Stimulated activated CD4-positive, alpha-beta T cell treated with anti-CD3 and anti-CD28 coated beads, Interleukin-1b, Interleukin-23, amount 100 ng/mL, for 1 hour (primary cell): ENCODE measurements around the gene TIAM2.
"Not testable (repeated sequence)": the region's sequence is repeated elsewhere in the genome, so short reads cannot be mapped to it uniquely, and the experiment has no call there.

ENCODE experiments used
- DNase-seq, 2 donors: peaks; one replicate each; pipeline ENCODE4 v3.0.0-alpha.2; 2020; ENCODE audit warnings: low read depth in 2 of 2

TIAM2 gene

DNA sequence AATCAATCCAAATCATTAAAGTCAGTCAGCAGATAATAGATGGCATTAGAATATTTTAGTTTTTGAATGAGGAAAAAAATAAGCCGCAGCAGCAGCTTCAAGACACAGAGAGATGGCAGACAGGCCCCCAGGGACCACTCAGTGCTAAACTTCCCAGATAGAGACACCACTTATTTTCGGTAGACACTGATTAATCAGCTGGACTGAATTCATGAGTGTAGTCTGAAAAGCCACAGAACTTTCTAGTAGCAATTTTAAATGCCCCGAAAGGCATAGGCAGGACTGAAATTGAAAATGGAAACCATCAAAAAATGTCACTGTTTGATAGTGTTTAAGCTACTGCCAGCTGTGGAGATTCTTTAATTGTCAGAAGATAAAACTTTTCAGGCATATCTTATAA, 265.6 kb downstream of the TIAM2 start:
- DNase-seq = no peak

DNA sequence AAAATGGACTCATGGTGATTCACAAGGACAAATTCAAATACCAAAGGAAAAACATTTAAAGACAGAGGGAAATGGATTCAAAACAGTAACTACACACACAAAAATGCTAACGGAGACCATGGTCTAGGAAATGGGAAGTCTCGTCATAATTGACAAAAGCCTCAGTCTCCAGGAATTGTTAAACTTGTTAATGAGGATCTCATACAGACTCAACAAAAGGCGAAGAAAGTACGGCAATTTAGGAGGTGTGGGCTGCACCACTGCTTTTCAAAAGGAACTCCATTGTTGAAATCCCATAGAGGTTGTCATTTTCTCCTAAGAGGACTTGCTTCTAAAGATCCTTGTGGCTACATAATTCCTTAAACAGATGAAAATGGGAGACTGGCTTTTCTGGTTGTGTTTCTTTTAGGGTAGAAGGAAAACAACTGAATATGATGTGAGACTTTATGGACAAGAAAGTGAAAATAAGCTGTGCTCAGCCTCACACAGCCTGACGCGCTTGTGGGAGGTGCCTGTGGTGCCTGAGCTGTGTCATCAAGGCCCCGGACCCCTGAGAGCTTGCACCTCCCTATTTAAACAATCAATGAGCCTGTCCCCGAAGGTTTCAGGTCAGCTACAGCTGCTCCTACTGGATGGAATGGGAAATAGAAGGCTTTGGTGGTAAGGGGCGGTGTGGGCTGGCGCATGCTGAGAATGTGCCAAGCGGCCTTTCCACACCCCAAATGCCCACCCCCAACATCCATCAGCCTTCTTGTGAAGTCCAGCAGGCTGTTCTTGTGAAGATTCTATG, 266.2 kb downstream of the TIAM2 start:
- DNase-seq = no peak

DNA sequence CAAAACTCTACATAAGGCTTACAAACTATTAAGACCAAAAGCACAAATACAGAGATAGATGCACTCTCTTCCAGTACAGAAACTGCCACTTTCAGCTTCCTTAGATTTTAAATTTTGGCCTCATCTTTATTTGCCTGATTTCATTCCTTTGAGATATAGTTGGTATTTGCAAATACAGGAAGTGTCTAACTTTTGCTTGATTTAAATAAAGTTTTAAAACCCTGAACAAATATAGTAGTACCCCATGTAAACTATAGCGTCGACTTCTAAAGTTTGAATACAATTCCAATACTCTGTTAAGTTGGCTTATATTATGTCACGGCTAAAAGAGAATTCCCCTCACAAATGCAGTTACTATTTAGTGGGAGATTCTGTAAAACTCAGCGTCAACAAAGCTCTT, 267.5 kb downstream of the TIAM2 start:
- no peak for DNase-seq

DNA sequence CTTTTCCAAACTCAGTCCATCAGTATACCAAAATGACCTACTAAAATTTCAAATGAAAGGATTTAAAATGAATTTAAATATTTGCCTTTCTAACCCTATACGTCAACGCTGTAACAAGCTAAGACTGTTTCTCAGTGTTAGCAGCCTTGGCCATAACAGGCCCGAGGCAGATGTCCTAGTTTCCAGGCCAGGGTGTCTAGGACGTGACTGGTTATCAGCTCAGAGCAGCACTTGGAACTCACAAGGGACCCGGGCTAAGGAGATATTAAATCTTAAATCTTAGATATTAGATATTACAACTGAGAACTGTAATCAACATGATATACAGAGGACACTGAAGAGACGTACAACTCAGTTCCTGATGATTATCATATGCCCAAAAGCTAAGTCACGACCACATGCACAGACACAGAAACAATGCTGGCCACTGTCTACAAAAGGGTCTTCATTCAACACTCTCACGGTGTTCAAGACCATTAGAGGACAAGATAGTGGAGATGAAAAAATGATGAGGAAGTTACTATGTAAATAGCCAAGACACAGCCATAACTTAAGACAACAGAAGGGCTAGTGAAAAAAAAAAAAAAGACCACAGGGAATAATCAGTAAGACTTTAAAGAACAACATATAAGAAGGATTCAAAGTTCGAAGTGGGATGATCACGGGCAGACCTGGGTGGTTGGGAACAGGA, 268.4 kb downstream of the TIAM2 start, which contains the start of gene CLDN20:
Gene CLDN20, plus strand, starts transcription at position 641 of the 691 bp plus-strand sequence. CDS start 11,707 bp downstream, outside the sequence.
- DNase-seq = no peak

DNA sequence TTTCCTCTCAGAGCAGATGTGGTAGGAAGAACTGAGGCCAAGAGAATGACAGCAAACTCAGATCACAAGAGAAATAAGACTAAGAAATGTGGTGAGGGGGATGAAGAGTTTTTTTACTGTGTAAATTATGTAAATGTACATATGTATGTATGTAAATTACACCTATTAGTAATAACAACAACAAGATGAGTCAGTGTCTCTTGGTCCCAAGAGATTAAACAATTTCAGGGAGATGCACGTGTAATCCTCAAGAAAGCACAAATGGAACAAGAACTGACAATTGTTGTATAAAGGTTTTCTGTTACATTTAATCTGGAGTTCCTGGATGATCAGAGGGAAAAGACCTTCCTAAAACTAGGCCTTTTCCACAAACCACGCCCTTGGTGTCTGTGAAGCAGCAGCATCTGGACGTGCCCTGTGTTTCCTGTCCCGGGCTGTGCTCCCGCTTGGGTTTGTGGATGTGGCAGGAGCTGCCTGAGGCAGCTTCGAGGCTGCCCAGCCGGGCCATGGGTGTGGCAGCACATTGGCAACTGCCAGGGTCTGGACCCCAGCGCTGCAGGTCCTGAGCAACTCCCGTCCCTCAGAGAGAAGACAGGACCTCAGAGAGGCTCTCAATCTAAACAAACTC, 269.7 kb downstream of the TIAM2 start:
- DNase-seq = no peak

DNA sequence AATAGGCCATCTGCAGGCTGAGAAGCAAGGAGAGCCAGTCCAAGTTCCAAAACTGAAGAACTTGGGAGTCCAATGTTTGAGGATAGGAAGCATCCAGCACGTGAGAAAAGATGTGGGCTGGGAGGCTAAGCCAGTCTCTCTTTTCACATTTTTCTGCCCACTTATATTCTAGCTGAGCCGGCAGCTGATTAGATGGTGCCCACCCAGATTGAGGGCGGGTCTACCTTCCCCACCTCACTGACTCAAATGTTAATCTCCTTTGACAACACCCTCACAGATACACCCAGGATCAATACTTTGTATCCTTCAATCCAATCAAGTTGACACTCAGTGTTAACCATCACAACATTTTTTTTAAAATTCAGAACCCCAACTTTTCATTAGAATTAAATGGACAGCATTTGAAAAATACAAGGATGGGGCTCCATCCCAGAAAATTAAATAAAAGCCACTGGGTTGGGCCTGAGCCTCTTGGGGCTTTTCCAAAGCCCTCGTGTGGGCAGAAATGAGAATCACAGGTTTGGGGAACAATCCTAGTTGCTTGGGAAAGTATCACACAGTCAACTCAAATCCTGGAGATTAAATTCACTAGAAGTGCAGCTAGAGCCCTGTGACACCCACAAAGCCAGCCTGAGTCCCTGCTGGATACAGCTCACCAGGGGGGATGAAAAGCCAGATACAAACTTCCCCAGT, 270.9 kb downstream of the TIAM2 start:
- no peak for DNase-seq

DNA sequence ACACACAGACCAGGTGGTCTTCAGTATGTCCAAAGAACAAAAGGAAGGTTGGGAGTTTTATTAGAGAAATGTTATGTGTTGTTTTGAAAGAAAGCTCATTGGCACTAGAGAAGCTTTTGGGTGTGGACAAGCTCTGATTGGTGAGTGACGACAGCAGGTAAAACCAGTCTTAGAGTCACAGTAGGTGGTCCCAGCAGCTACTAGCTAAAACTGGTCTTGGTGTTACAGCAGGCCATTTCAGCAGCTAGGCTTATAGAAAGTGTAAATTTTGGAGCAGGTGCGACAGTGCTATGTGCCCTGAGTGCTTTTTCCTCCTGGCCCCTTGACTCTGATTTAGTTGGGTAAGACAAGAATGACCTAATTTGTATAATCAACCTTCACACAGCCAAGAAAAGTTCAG, 272.3 kb downstream of the TIAM2 start:
- no peak for DNase-seq

DNA sequence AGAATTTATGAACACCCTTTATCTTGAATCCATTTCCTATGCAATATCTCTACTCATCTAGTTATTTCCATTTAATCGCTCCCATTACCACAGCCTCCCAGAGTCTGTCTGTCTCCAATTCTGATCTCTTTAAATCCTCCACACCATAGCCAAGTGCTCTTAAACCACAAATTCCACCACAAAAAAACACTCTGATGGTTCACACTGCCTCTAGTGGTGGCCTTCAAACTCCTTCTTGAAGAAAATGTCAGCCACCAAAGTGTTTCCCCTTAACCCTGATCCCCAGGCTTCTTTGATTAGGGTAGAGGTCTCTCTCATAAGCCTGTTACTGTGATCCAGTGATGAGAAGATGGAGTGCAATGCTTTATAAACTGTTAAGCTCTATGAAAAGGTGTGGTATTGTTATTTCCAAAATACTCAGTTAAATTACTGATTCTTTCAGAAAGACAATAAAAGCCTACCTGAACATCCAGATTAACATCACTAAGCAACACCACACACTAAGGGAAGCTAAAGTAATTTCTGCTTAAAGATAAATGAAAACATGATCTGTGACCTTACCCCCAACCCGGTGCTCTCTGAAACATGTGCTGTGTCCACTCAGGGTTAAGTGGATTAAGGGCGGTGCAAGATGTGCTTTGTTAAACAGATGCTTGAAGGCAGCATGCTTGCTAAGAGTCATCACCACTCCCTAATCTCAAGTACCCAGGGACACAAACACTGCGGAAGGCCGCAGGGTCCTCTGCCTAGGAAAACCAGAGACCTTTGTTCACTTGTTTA, 273.2 kb downstream of the TIAM2 start:
- DNase-seq = not testable (repeated sequence)

DNA sequence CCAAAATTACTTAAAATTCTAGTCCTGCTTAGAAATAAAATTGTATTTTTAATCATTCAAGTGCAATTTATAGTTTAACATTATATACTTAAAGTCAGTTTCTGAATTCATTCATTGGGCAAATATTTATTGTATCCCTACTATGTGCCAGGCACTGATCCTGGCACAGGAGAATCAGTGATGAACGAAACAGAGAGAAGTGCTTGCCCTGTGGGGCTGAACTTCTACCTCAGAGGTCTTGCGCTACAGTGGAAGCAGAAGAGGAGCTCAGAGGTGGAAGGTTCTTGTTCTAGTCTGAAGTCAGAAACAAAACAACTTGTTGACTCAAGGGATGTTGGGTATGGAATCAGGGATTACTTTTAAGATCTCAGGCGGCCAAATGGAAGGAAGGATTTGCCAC, 274.6 kb downstream of the TIAM2 start:
- no peak for DNase-seq

DNA sequence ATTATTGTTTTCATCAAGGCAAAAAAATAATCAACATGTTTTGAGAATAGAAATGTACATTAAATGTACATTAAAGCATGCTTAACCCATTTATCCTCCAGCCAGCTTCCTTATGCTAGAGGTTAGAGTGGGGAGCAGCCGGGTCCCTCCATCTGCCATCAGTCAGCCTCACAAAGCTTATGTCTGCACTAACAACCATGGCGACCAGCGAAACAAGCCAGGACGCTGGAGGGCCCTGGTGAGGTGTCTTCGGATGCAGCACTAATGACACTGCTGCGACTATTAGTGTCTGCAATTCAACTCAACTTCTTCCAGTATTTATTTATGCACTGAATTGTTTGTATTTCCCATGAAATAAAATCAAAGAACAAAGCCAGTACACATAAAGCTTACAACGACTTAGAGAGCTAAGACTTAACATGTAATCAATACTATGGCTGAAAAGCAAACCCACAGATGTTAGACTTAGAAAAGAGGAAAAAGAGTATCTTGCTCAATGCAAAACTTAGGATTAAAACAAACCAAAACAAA, 275.5 kb downstream of the TIAM2 start:
- no peak for DNase-seq

DNA sequence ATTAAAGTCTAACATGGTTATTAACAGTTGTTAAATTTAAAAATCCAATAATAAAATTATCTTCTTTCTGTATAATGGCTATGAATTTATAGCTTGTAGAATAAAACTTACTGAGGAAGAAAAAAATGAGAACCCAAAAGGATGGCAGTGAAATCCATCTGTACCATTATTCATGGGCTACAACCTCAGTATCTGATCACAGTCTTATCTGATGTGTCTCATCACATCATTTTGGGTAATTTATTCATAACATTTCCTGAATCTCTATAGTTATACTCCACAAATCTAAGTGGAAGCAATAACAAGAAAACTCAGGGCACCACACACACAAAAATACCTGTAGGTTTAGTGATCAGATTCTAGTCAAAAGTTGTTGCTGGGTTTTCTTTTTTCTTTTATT, 276.0 kb downstream of the TIAM2 start:
- DNase-seq = no peak

DNA sequence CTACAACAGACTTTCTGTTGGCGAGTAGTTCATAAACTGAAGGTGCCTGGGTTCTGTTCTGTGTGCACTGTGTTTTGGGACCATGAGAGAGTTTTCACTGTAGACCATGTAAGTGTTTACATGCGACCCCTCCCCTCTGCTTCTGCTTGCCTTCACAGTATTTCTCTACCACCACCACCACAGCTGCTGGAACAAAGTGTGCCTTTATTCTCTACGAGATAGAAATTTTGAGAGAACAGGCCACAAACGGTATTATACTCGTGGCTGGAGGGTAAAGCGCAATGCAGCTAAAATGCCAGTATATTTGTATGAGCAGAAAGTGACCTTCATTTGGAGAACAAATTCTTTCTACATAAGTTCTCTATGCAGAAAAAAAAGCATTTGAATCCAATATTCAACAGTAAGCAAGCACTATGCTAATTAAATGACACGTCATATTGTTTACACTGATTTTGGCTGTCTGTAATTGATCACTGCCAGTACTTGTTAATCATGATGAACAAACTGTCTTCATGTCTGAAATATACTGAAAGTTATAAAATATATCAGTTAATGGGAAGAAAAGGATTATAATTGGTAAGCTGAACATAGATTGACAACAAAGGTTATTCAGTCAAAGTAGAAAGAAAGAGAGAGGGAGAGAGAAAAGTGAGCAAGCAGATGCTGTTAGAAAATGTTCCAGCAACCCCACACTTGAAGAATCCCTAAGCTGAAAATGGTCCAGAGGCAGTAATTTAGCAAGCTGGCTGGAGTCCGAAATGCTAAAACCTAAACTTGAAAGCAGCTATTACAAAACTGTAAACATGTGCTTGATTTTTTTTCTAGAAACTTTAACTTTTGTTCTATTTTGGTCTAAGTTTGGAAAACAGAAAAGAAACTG, 277.5 kb downstream of the TIAM2 start:
- DNase-seq = no peak

DNA sequence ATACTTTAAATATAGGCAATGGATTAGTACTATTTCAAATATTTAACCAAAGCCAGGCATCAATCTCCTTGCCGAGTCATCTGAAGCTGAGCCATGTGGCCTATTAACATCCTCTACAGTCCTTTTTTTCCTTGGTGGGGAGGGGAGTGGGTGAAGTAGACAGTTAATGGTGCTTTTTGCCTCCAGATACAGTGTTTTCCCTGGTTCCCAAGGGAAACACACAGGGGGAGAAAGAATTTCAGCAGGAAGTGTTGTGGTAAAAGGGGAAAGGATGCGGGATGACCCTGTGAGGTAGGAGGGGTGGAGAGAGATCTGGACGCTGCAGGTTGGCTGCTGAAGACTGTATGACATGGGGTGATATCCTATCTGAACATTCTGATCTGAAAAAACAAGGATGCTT, 278.3 kb downstream of the TIAM2 start:
- no peak for DNase-seq

DNA sequence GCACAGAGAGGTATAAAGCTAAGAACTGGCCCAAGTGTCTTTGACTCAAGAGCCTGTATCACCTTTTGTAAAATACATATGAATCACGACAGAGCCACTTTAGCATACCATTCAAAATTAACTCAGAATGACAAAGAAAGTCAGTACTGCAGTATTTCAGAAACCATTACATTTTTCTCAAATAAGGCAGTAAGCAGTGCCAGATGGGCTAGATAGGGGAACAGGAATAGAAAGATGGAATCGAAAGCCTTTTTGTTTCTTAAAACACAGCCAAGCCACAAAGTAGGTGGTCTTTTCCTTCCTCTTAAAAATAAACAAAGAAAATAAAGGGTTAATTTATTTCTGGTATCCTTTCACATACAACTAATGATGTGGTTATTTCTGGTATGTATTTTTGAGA, 279.0 kb downstream of the TIAM2 start:
- no peak for DNase-seq

DNA sequence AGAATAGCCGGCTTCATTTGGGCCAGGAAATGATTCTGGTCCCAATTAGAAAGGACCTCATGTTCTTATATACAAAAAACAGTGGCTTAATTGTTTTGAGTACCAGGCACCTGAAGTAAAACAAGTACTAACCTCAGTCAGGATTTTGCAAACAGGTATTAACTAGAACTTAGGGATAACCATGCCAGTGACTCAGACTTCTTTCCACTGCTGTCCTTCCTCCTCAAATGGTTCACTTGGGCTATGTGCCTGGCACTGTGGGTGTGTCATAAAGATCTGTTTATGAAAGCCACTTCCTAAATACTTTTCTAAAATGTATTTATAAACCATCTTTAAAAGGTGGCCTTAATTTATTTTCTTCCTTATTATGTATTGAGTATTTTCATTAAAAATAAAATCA, 279.4 kb downstream of the TIAM2 start:
- no peak for DNase-seq

DNA sequence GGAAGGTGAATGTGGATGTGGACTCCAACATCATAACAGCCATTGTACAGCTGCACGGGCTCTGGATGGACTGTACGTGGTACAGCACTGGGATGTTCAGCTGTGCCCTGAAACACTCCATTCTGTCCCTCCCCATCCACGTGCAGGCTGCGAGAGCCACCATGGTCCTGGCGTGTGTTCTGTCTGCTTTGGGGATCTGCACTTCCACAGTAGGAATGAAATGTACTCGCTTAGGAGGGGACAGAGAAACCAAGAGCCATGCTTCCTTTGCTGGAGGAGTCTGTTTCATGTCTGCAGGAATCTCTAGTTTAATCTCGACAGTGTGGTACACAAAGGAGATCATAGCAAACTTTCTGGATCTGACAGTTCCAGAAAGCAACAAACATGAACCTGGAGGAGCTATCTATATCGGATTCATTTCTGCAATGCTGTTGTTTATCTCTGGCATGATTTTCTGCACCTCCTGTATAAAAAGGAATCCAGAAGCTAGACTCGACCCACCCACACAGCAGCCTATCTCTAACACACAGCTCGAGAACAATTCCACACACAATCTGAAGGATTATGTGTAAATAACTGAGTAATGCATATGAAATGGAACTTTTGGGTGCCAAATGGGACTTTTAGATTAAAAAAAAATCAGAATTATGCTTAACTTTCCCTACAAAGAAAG, 280.8 kb downstream of the TIAM2 start:
- DNase-seq = no peak

DNA sequence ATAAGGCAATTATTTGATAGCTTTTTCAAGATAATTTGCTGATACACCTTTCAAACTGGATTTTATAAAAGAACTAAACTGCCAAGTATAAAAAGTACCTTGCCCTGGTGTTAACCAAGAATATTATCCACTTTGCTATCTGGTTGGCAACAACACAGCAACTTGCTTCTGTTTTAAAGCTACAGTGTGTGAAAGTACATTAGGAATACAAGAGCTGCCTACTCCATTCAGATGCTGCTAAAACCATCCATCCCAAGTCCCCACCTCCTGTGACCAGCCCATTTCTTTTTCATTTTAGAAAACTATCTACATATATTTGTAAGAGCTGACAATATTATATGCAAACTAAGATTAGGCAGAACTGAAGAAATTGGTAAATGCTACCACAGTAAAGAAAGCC, 281.5 kb downstream of the TIAM2 start:
- no peak for DNase-seq

DNA sequence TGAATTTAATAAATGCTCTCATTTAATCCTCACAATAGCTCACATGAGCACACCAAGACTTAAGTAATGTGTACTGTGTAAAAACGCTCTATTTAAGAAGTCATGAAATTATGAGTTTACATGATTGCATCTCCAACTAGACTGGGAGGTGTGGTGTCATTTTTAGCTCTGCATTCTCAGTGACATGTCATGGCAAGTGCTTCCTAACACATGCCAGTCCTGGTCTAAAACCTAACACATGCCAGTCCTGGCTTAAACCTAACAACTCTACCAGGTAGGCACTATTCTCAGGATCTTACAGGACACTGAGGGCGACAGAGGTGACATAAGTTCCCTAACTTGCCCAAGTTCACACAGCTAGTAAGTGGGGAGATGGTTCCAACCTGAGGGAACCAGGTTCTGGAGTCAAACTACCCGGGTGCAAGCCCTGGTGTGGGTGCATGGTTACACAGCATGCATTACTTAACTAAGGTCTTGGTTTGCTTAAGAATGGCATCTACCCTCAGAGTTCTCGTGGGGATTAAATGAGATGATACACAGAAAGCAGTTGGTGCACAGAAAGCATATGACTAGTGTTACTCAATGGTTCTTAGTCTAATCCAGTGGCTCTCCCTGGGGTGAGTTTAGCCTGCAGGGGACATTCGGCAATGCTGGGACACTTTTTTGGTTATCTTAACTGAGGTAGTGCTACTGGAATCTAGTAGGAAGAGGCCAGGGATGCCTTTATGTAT, 283.4 kb downstream of the TIAM2 start:
- DNase-seq = no peak

DNA sequence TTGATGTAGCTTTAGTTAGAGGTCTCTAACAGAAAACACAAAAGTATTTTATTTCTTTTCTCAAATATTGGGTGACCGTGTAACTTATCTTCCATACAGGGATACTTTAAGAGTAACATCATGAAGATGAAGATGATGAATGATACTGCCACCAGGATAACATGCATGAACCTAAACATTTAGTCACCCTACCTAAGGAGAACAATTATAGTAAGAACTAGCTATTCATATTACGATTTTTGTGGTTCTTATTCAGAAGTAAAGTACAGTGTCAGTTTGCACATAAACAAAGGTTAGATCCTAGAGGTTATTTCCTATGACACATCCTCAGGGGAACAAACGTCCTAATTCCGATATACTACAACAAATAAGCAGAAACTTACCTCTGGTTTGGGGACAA, 289.7 kb downstream of the TIAM2 start:
- no peak for DNase-seq
